Trophoblast cell (in vitro differentiated cells and primary cell): ENCODE data around the gene UBE2L6.

Experiments used
- DNase-seq, 2 donors: peaks; one replicate each; pipeline ENCODE4 v3.0.0-alpha.2; 2016
- H2AFZ ChIP-seq: 2 replicates; pipeline ENCODE4 v1.6.1; 2013; ENCODE audit warnings: low read length, moderate library complexity, mild to moderate bottlenecking; ENCODE audit not compliant: insufficient read depth, poor library complexity
- H2AK5ac ChIP-seq: 2 replicates; pipeline ENCODE4 v1.6.1; 2013; ENCODE audit warnings: mild to moderate bottlenecking, low read length
- H2BK120ac ChIP-seq: 2 replicates; pipeline ENCODE4 v1.6.1; 2013; ENCODE audit warnings: low read length, mild to moderate bottlenecking, moderate library complexity; ENCODE audit not compliant: insufficient read depth, poor library complexity
- H2BK12ac ChIP-seq: 2 replicates; pipeline ENCODE4 v1.6.1; 2013; ENCODE audit warnings: mild to moderate bottlenecking, low read length, moderate library complexity
- H2BK5ac ChIP-seq: 2 replicates; pipeline ENCODE4 v1.6.1; 2013; ENCODE audit warnings: low read length, low read depth, moderate library complexity, mild to moderate bottlenecking; ENCODE audit not compliant: poor library complexity
- H3K14ac ChIP-seq: 2 replicates; pipeline ENCODE4 v1.6.1; 2013; ENCODE audit warnings: mild to moderate bottlenecking, low read length
- H3K18ac ChIP-seq: 2 replicates; pipeline ENCODE4 v1.6.1; 2013; ENCODE audit warnings: mild to moderate bottlenecking, low read length
- H3K23ac ChIP-seq: 2 replicates; pipeline ENCODE4 v1.6.1; 2013; ENCODE audit warnings: low read length
- H3K27ac ChIP-seq: 2 replicates; pipeline ENCODE4 v1.5.1; 2013; ENCODE audit warnings: low read depth, mild to moderate bottlenecking, inconsistent platforms, low read length, moderate library complexity
- H3K27me3 ChIP-seq: 2 replicates; pipeline ENCODE4 v1.6.1; 2013; ENCODE audit warnings: inconsistent platforms, mild to moderate bottlenecking, low read length, moderate library complexity; ENCODE audit not compliant: insufficient read depth
- H3K36me3 ChIP-seq, 2 experiments: 1 replicate in 1 of 2; 2 replicates in 1 of 2; pipeline ENCODE4 v1.6.1; 2013; ENCODE audit warnings: low read length in 2 of 2, mild to moderate bottlenecking in 2 of 2, moderate library complexity in 1 of 2; ENCODE audit not compliant: insufficient read depth in 2 of 2, control insufficient read depth in 1 of 2
- H3K4ac ChIP-seq: 2 replicates; pipeline ENCODE4 v1.6.1; 2013; ENCODE audit warnings: low read depth, mild to moderate bottlenecking, low read length, moderate library complexity
- H3K4me1 ChIP-seq, 2 experiments: 1 replicate in 1 of 2; 2 replicates in 1 of 2; pipeline ENCODE4 v1.6.1; 2013; ENCODE audit warnings: low read length in 2 of 2, mild to moderate bottlenecking in 2 of 2, moderate library complexity in 1 of 2; ENCODE audit not compliant: insufficient read depth in 2 of 2, control insufficient read depth in 1 of 2
- H3K4me2 ChIP-seq: 2 replicates; pipeline ENCODE4 v1.6.1; 2013; ENCODE audit warnings: inconsistent platforms, mild to moderate bottlenecking, low read length, moderate library complexity
- H3K4me3 ChIP-seq: 2 replicates; pipeline ENCODE4 v1.5.1; 2013; ENCODE audit warnings: mild to moderate bottlenecking, low read depth, low read length, inconsistent platforms
- H3K79me1 ChIP-seq: one replicate; pipeline ENCODE4 v1.6.1; 2013; ENCODE audit warnings: low read length
- H3K79me2 ChIP-seq: 2 replicates; pipeline ENCODE4 v1.6.1; 2013; ENCODE audit warnings: low read length, mild to moderate bottlenecking; ENCODE audit not compliant: control insufficient read depth, insufficient read depth, poor library complexity
- H3K9ac ChIP-seq: 2 replicates; pipeline ENCODE4 v1.6.1; 2013; ENCODE audit warnings: mild to moderate bottlenecking, low read length
- H3K9me3 ChIP-seq: 2 replicates; pipeline ENCODE4 v1.6.1; 2013; ENCODE audit warnings: low read depth, mild to moderate bottlenecking, control low read depth, inconsistent platforms, low read length; ENCODE audit not compliant: insufficient read depth
- H4K12ac ChIP-seq: 2 replicates; pipeline ENCODE4 v1.6.1; 2013; ENCODE audit warnings: low read depth, mild to moderate bottlenecking, low read length, moderate library complexity
- H4K8ac ChIP-seq: 2 replicates; pipeline ENCODE4 v1.6.1; 2013; ENCODE audit warnings: low read depth, mild to moderate bottlenecking, low read length, moderate library complexity
- H4K91ac ChIP-seq: one replicate; pipeline ENCODE4 v1.6.1; 2013; ENCODE audit warnings: low read depth, mild to moderate bottlenecking, low read length, moderate library complexity
- WGBS: extraction: QIAGEN DNeasy Blood & Tissue Kit; methylation state at CpG from one replicate; pipeline ENCODE4 v1.1.7; 2013; ENCODE audit warnings: missing lambda C conversion rate; ENCODE audit not compliant: insufficient read length, insufficient coverage; ENCODE audit errors: extremely low coverage; 5-methylcytosine and 5-hydroxymethylcytosine counted together

Gene UBE2L6

DNA sequence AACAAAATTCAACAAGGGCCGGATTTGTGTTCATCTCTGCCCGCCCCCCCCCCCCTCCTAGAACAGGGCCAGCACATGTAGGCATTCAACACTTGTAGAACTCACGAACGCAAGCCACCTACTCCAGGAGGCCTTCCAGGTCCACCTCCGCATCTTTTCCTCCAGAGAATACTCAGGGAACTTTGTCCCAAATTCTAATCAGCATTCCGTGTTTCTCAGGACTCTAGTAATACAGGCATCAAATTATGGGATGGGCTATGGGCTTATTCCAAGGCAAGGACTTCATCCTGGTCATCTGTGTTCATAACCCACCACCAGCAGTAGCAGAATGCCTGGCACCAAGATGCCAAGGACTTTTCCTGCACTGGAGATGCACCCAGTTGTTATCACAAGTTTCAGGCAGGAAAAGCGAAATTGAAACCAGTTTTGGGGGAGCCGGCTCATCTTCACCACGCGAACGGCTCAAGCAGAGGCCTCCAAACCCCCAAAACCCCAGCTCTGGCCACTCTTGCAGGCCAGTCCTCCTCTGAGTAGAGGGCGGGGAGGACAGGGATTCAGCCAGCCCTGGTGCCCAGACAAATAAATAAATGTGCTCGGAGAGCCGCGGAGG lies 462 bp downstream of the UBE2L6 start:
- no peak overlapping the region for H4K91ac ChIP-seq
- H3K4me2 ChIP-seq = peak overlapping the region; percentile 96
- peak in 1 of 2 donors; percentile 46 for DNase-seq
- peaks cover 4% of the 10 kb centered on the region for H3K27me3 ChIP-seq
- peaks cover 0 to 3% of the 10 kb centered on the region in 2 experiments for H3K4me1 ChIP-seq
- H3K14ac ChIP-seq = no peak overlapping the region
- no peak overlapping the region for H4K12ac ChIP-seq
- H2AFZ ChIP-seq = no peak overlapping the region
- no peaks in the 10 kb centered on the region for H3K79me2 ChIP-seq
- no peak overlapping the region for H2BK120ac ChIP-seq
- no peaks in the 10 kb centered on the region for H3K9me3 ChIP-seq
- no peak overlapping the region for H2AK5ac ChIP-seq
- H3K4me3 ChIP-seq = peak overlapping the region; percentile 32
- H2BK5ac ChIP-seq = no peak overlapping the region
- no peak overlapping the region for H2BK12ac ChIP-seq
- no CpG with 5 or more reads among the region's 15 CpGs for WGBS
- no peaks in the 10 kb centered on the region for H3K36me3 ChIP-seq
- no peak overlapping the region for H3K23ac ChIP-seq
- no peak overlapping the region for H4K8ac ChIP-seq
- no peak overlapping the region for H3K4ac ChIP-seq
- H3K18ac ChIP-seq = no peak overlapping the region
- H3K79me1 ChIP-seq = peaks cover 2% of the 10 kb centered on the region
- no peak overlapping the region for H3K27ac ChIP-seq
- no peak overlapping the region for H3K9ac ChIP-seq

GRCh38 chr11:57566005-57566904 lies 1.2 kb downstream of the UBE2L6 start:
- H3K4me2 ChIP-seq = no peak overlapping the region
- H2BK12ac ChIP-seq = no peak overlapping the region
- H3K4me1 ChIP-seq = peaks cover 0 to 3% of the 10 kb centered on the region in 2 experiments
- no peak overlapping the region for H4K12ac ChIP-seq
- H2AFZ ChIP-seq = no peak overlapping the region
- no peak overlapping the region for H3K27ac ChIP-seq
- H3K9me3 ChIP-seq = no peaks in the 10 kb centered on the region
- no peak overlapping the region for H3K14ac ChIP-seq
- WGBS = no CpG with 5 or more reads among the region's 4 CpGs
- H2BK120ac ChIP-seq = no peak overlapping the region
- peaks cover 4% of the 10 kb centered on the region for H3K27me3 ChIP-seq
- H3K18ac ChIP-seq = no peak overlapping the region
- H3K4ac ChIP-seq = no peak overlapping the region
- H3K36me3 ChIP-seq = no peaks in the 10 kb centered on the region
- H4K91ac ChIP-seq = no peak overlapping the region
- DNase-seq = peak in 1 of 2 donors; percentile 51
- H3K4me3 ChIP-seq = no peak overlapping the region
- H3K79me2 ChIP-seq = no peaks in the 10 kb centered on the region
- H3K23ac ChIP-seq = no peak overlapping the region
- H2BK5ac ChIP-seq = no peak overlapping the region
- no peak overlapping the region for H4K8ac ChIP-seq
- no peak overlapping the region for H3K9ac ChIP-seq
- H2AK5ac ChIP-seq = no peak overlapping the region
- peaks cover 2% of the 10 kb centered on the region for H3K79me1 ChIP-seq

DNA sequence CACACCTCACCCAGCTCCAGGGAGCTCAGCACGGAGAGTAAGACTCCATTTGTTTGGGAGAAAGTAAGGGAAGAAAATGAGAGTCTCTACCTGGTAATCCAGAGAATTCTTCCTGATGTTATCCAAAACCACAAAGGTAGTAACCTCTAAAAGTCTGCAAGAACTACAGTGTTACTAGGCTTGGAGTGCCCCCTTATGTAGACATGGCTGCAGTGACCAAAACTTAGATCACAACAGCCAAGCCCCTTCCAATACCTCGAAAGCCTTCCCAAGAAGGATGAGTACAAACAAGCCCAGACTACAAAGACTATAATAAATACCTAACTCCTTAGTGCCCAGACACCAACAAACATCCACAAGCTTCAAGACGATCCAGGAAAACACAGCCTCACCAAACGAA lies 4.9 kb downstream of the UBE2L6 start:
- no CpG with 5 or more reads among the region's 4 CpGs for WGBS
- DNase-seq = no peak
- H3K9me3 ChIP-seq = no peaks in the 10 kb centered on the region
- no peak overlapping the region for H3K4me2 ChIP-seq
- H3K36me3 ChIP-seq = no peaks in the 10 kb centered on the region
- no peak overlapping the region for H2AFZ ChIP-seq
- H2BK120ac ChIP-seq = no peak overlapping the region
- H4K91ac ChIP-seq = no peak overlapping the region
- H2AK5ac ChIP-seq = no peak overlapping the region
- no peak overlapping the region for H3K18ac ChIP-seq
- H3K79me2 ChIP-seq = no peaks in the 10 kb centered on the region
- H3K23ac ChIP-seq = no peak overlapping the region
- no peak overlapping the region for H4K8ac ChIP-seq
- no peak overlapping the region for H2BK12ac ChIP-seq
- H3K14ac ChIP-seq = no peak overlapping the region
- no peak overlapping the region for H3K9ac ChIP-seq
- H3K4me1 ChIP-seq = peaks cover 0 to 3% of the 10 kb centered on the region in 2 experiments
- peaks cover 4% of the 10 kb centered on the region for H3K27me3 ChIP-seq
- no peak overlapping the region for H4K12ac ChIP-seq
- H3K79me1 ChIP-seq = no peaks in the 10 kb centered on the region
- no peak overlapping the region for H3K4ac ChIP-seq
- no peak overlapping the region for H2BK5ac ChIP-seq
- no peak overlapping the region for H3K27ac ChIP-seq
- no peak overlapping the region for H3K4me3 ChIP-seq

- H3K4me2 ChIP-seq = no peak overlapping the region
- H3K4me1 ChIP-seq = no peaks in the 10 kb centered on the region
- H3K9ac ChIP-seq = no peak overlapping the region
- peaks cover 4% of the 10 kb centered on the region for H3K9me3 ChIP-seq
- no peak overlapping the region for H4K12ac ChIP-seq
- H3K4me3 ChIP-seq = no peak overlapping the region
- H3K27me3 ChIP-seq = no peaks in the 10 kb centered on the region
- H2BK12ac ChIP-seq = no peak overlapping the region
- H3K27ac ChIP-seq = no peak overlapping the region
- no peak overlapping the region for H2AK5ac ChIP-seq
- peak in 1 of 2 donors; percentile 37 for DNase-seq
- H4K91ac ChIP-seq = no peak overlapping the region
- H2BK120ac ChIP-seq = no peak overlapping the region
- H4K8ac ChIP-seq = no peak overlapping the region
- no peak overlapping the region for H3K4ac ChIP-seq
- no peaks in the 10 kb centered on the region for H3K36me3 ChIP-seq
- no peak overlapping the region for H2AFZ ChIP-seq
- no peak overlapping the region for H2BK5ac ChIP-seq
- no peak overlapping the region for H3K14ac ChIP-seq
- H3K18ac ChIP-seq = no peak overlapping the region
- no peaks in the 10 kb centered on the region for H3K79me2 ChIP-seq
- no peaks in the 10 kb centered on the region for H3K79me1 ChIP-seq
- WGBS = no CpG with 5 or more reads among the region's 4 CpGs
- no peak overlapping the region for H3K23ac ChIP-seq
Measured at GRCh38 chr11:57560146-57560545, 7.3 kb downstream of the UBE2L6 start.
